Activated CD8-positive, alpha-beta T cell treated with anti-CD3 and anti-CD28 coated beads for 36 hours (primary cell): ENCODE results near the gene UNC13A. TPM values are rescaled to one million over a fixed set of nuclear protein-coding genes. Genes with fewer than 3 reads are reported as not detected.

Experiments used
- ATAC-seq: fragments of 200-7000 bp; cut with Tn5 transposase; one replicate; pipeline ENCODE4 v1.10.0; 2021; ENCODE audit warnings: mild to moderate bottlenecking, moderate library complexity
- CTCF ChIA-PET: fragments of 350-600 bp; sonication (Branson Sonifier 250); formaldehyde crosslinking; loops from one replicate; lab custom pipeline; 2021; ENCODE audit warnings: antibody characterized with exemption; lab: Charles Lee
- POLR2A ChIA-PET: fragments of 350-600 bp; sonication (Branson Sonifier 250); formaldehyde crosslinking; loops from one replicate; lab custom pipeline; 2021; ENCODE audit warnings: antibody characterized with exemption; lab: Charles Lee
- DNase-seq: peaks from one replicate; pipeline ENCODE4 v3.0.0-alpha.2; 2020
- H3K27ac Mint-ChIP-seq: one replicate; pipeline ENCODE4 v1.8.0; 2021; ENCODE audit warnings: mild to moderate bottlenecking, mixed read lengths
- H3K27me3 Mint-ChIP-seq: one replicate; pipeline ENCODE4 v1.8.0; 2021; ENCODE audit warnings: mixed read lengths
- H3K36me3 Mint-ChIP-seq: one replicate; pipeline ENCODE4 v1.8.0; 2021; ENCODE audit warnings: low read depth, mixed read lengths
- H3K4me1 Mint-ChIP-seq: one replicate; pipeline ENCODE4 v1.8.0; 2021; ENCODE audit warnings: low read depth, mixed read lengths
- H3K4me3 Mint-ChIP-seq: one replicate; pipeline ENCODE4 v1.8.0; 2021; ENCODE audit warnings: mild to moderate bottlenecking, moderate library complexity, mixed read lengths
- H3K9me3 Mint-ChIP-seq: one replicate; pipeline ENCODE4 v1.8.0; 2021; ENCODE audit warnings: mixed read lengths
- CTCF ChIP-seq: fragments of 200-600 bp; IDR thresholded peaks from one replicate; pipeline ENCODE4 v1.8.0; 2022; ENCODE audit warnings: antibody characterized with exemption, mild to moderate bottlenecking
- intact Hi-C: fragments of 100-400 bp; cut with micrococcal nuclease; formaldehyde crosslinking; loops from one replicate; pipeline ENCODE4 v1.10.0; 2022
- total RNA-seq, 2 experiments: library from RNA; stranded (reverse); gene quantifications; one replicate each; pipeline ENCODE4 v1.2.3, GENCODE V29; 2021

The UNC13A gene
- not detected for total RNA-seq

- H3K36me3 Mint-ChIP-seq = no peaks in the 10 kb centered on the region
- no peaks in the 10 kb centered on the region for H3K9me3 Mint-ChIP-seq
- H3K4me1 Mint-ChIP-seq = peaks cover 5% of the 10 kb centered on the region
- CTCF ChIA-PET = no interaction called here
- H3K27me3 Mint-ChIP-seq = peaks cover 57% of the 10 kb centered on the region
- DNase-seq = peak; percentile 49
- ATAC-seq = peak; percentile 80
- TF ChIP-seq CTCF = no peak
- H3K4me3 Mint-ChIP-seq = no peak within 1 kb of the TSS
- H3K27ac Mint-ChIP-seq = no peak within 1 kb of the TSS
- intact Hi-C loops = no loop called here
- POLR2A ChIA-PET = no interaction called here
Observed at GRCh38 chr19:17687857-17688784, at the start of gene UNC13A. Gene UNC13A (minus strand): TSS chr19:17688354. CDS start chr19:17688199, 155 bp downstream.

GRCh38 chr19:17737690-17738153, 49.6 kb upstream of the UNC13A start:
- ChIA-PET CTCF (no interaction called here), POLR2A (interaction anchor here (1.3 to 3.6 kb wide), 2 partner anchors 14 to 29 kb away, joined by 3 to 32 read pairs; partner anchors contain the start of gene FCHO1)
- H3K27ac Mint-ChIP-seq = no peak overlapping the region
- intact Hi-C loops = no loop called here
- no peaks in the 10 kb centered on the region for H3K27me3 Mint-ChIP-seq
- ATAC-seq (no peak), DNase-seq (no peak)
- no peaks in the 10 kb centered on the region for H3K9me3 Mint-ChIP-seq
- H3K36me3 Mint-ChIP-seq = peaks cover 9% of the 10 kb centered on the region
- no peak for TF ChIP-seq CTCF
- H3K4me1 Mint-ChIP-seq = peaks cover 7% of the 10 kb centered on the region
- H3K4me3 Mint-ChIP-seq = no peak overlapping the region

GRCh38 chr19:17735410-17735809, 47.3 kb upstream of the UNC13A start:
- H3K4me3 Mint-ChIP-seq = no peak overlapping the region
- ATAC-seq (no peak), DNase-seq (no peak)
- no peaks in the 10 kb centered on the region for H3K9me3 Mint-ChIP-seq
- H3K36me3 Mint-ChIP-seq = peaks cover 20% of the 10 kb centered on the region
- no peak overlapping the region for H3K27ac Mint-ChIP-seq
- peaks cover 18% of the 10 kb centered on the region for H3K4me1 Mint-ChIP-seq
- ChIA-PET CTCF (no interaction called here), POLR2A (interaction anchor here (0.6 kb wide), 1 partner anchor 123 kb away, joined by 3 read pairs; no protein-coding TSS in a partner anchor)
- intact Hi-C loops = no loop called here
- no peaks in the 10 kb centered on the region for H3K27me3 Mint-ChIP-seq
- TF ChIP-seq CTCF = no peak

GRCh38 chr19:17734146-17734545, 46.0 kb upstream of the UNC13A start:
- intact Hi-C loops = no loop called here
- ATAC-seq = no peak
- Mint-ChIP-seq H3K9me3 (no peaks in the 10 kb centered on the region), H3K36me3 (peaks cover 32% of the 10 kb centered on the region), H3K4me1 (peaks cover 20% of the 10 kb centered on the region), H3K27ac (no peak overlapping the region), H3K4me3 (no peak overlapping the region), H3K27me3 (no peaks in the 10 kb centered on the region)
- ChIA-PET CTCF (no interaction called here), POLR2A (interaction anchor here (0.5 kb wide), 1 partner anchor 12 kb away, joined by 3 read pairs; no protein-coding TSS in a partner anchor)
- no peak for TF ChIP-seq CTCF
- DNase-seq = no peak

GRCh38 chr19:17733127-17733526, 45.0 kb upstream of the UNC13A start:
- ChIA-PET CTCF (no interaction called here), POLR2A (no interaction called here)
- no peak for TF ChIP-seq CTCF
- ATAC-seq = no peak
- no peak overlapping the region for H3K27ac Mint-ChIP-seq
- DNase-seq = no peak
- H3K9me3 Mint-ChIP-seq = no peaks in the 10 kb centered on the region
- no peaks in the 10 kb centered on the region for H3K27me3 Mint-ChIP-seq
- H3K36me3 Mint-ChIP-seq = peaks cover 35% of the 10 kb centered on the region
- H3K4me1 Mint-ChIP-seq = peaks cover 17% of the 10 kb centered on the region
- intact Hi-C loops = no loop called here
- no peak overlapping the region for H3K4me3 Mint-ChIP-seq
